CD14-positive monocyte (primary cell): Measurements from ENCODE around the gene SYMPK. TPM values are rescaled to one million over a fixed set of nuclear protein-coding genes. Genes with fewer than 3 reads are reported as not detected.
A peak's percentile ranks its signal among the peaks of the same experiment; 100 is the strongest.

ENCODE experiments used
- DNase-seq, 3 donors: peaks; one replicate each; pipeline ENCODE4 v3.0.0-alpha.2; 2011 to 2022
- H2AFZ ChIP-seq: 2 replicates; pipeline ENCODE4 v1.6.0; 2012; ENCODE audit warnings: mild to moderate bottlenecking, low read depth, low read length, inconsistent platforms; ENCODE audit not compliant: insufficient read depth, poor library complexity, severe bottlenecking
- H3K27ac ChIP-seq, 2 donors: 1 replicate in 1 of 2; 2 replicates in 1 of 2; pipeline ENCODE4 v1.5.1; 2012 to 2013; ENCODE audit warnings: low read length in 2 of 2, control low read depth in 1 of 2, inconsistent platforms in 1 of 2, low read depth in 1 of 2, mild to moderate bottlenecking in 1 of 2
- H3K27me3 ChIP-seq, 2 donors: one replicate each; pipeline versions ENCODE4 v1.6.0 to v1.6.1; 2011 to 2013; ENCODE audit warnings: low read length in 2 of 2; ENCODE audit not compliant: control insufficient read depth in 2 of 2, insufficient read depth in 2 of 2
- H3K36me3 ChIP-seq, 2 donors: replicated peaks in 1 of 2; 1 replicate in 1 of 2; 2 replicates in 1 of 2; pipeline versions ENCODE4 v1.5.1 to v1.6.1; 2012 to 2013; ENCODE audit warnings: low read length in 2 of 2, control low read depth in 1 of 2, inconsistent platforms in 1 of 2, mild to moderate bottlenecking in 1 of 2; ENCODE audit not compliant: insufficient read depth in 2 of 2, control insufficient read depth in 1 of 2
- H3K4me1 ChIP-seq, 2 donors: 1 replicate in 1 of 2; 2 replicates in 1 of 2; pipeline versions ENCODE4 v1.5.1 to v1.6.1; 2012 to 2013; ENCODE audit warnings: low read length in 2 of 2, control low read depth in 1 of 2, inconsistent platforms in 1 of 2, mild to moderate bottlenecking in 1 of 2, moderate library complexity in 1 of 2; ENCODE audit not compliant: insufficient read depth in 2 of 2, control insufficient read depth in 1 of 2
- H3K4me2 ChIP-seq: replicated peaks from 2 replicates; pipeline ENCODE3; 2012; ENCODE audit warnings: low read length, moderate library complexity, mild to moderate bottlenecking; ENCODE audit not compliant: poor library complexity, severe bottlenecking; ENCODE audit errors: extremely low read depth
- H3K4me3 ChIP-seq, 3 experiments: fragments of 200-600 bp in 1 of 3; sonication (generic) in 1 of 3; replicated peaks in 1 of 3; 1 replicate in 2 of 3; 2 replicates in 1 of 3; pipeline ENCODE4 v1.5.1; 2011 to 2013; ENCODE audit warnings: low read length in 3 of 3, mild to moderate bottlenecking in 3 of 3, control low read depth in 2 of 3, low read depth in 2 of 3, inconsistent platforms in 1 of 3, moderate library complexity in 1 of 3
- H3K79me2 ChIP-seq: 2 replicates; pipeline ENCODE4 v1.6.0; 2012; ENCODE audit warnings: mild to moderate bottlenecking, control low read depth, inconsistent platforms, low read length, moderate library complexity; ENCODE audit not compliant: insufficient read depth
- H3K9ac ChIP-seq: 2 replicates; pipeline ENCODE4 v1.6.0; 2017; ENCODE audit warnings: low read length, mild to moderate bottlenecking; ENCODE audit not compliant: insufficient read depth, poor library complexity, severe bottlenecking
- H3K9me3 ChIP-seq, 2 donors: replicated peaks in 1 of 2; 1 replicate in 1 of 2; 2 replicates in 1 of 2; pipeline versions ENCODE4 v1.5.1 to v1.6.1; 2012 to 2013; ENCODE audit warnings: low read length in 2 of 2, control low read depth in 1 of 2; ENCODE audit not compliant: control insufficient read depth in 1 of 2, insufficient read depth in 1 of 2
- H4K20me1 ChIP-seq: 2 replicates; pipeline ENCODE4 v1.6.0; 2012; ENCODE audit warnings: mild to moderate bottlenecking, low read length, control low read depth, moderate library complexity; ENCODE audit not compliant: insufficient read depth
- H3K27ac Mint-ChIP-seq, 7 donors: one replicate each; pipeline ENCODE4 v1.8.0; 2020; ENCODE audit warnings: mild to moderate bottlenecking in 7 of 7, mixed read lengths in 7 of 7, moderate library complexity in 6 of 7, inconsistent platforms in 2 of 7
- H3K27me3 Mint-ChIP-seq, 3 donors: one replicate each; pipeline ENCODE4 v1.8.0; 2021 to 2022; ENCODE audit warnings: low read depth in 3 of 3, mild to moderate bottlenecking in 3 of 3, mixed read lengths in 3 of 3, moderate library complexity in 3 of 3, inconsistent platforms in 1 of 3
- H3K36me3 Mint-ChIP-seq, 2 donors: one replicate each; pipeline ENCODE4 v1.8.0; 2020; ENCODE audit warnings: mixed read lengths in 2 of 2, inconsistent platforms in 1 of 2, mild to moderate bottlenecking in 1 of 2
- H3K4me1 Mint-ChIP-seq: one replicate; pipeline ENCODE4 v1.8.0; 2020; ENCODE audit warnings: mild to moderate bottlenecking, mixed read lengths
- H3K4me3 Mint-ChIP-seq, 2 donors: one replicate each; pipeline ENCODE4 v1.8.0; 2020; ENCODE audit warnings: mild to moderate bottlenecking in 2 of 2, mixed read lengths in 2 of 2, moderate library complexity in 1 of 2
- H3K9me3 Mint-ChIP-seq, 7 donors: one replicate each; pipeline ENCODE4 v1.8.0; 2020 to 2022; ENCODE audit warnings: mixed read lengths in 7 of 7, mild to moderate bottlenecking in 6 of 7, moderate library complexity in 6 of 7, inconsistent platforms in 2 of 7
- CTCF ChIP-seq: fragments of 200-600 bp; IDR thresholded peaks from one replicate; pipeline ENCODE4 v1.8.0; 2022; ENCODE audit warnings: antibody characterized with exemption, mild to moderate bottlenecking
- WGBS: methylation state at CpG from one replicate; pipeline ENCODE4 v1.1.5; 2013; ENCODE audit warnings: missing lambda C conversion rate; ENCODE audit not compliant: insufficient coverage; 5-methylcytosine and 5-hydroxymethylcytosine counted together
- intact Hi-C, 2 donors: fragments of 100-400 bp; cut with micrococcal nuclease; formaldehyde crosslinking; loops; one replicate each; pipeline versions ENCODE4 v1.15.0 to v1.15.1; 2023
- polyA plus RNA-seq, 3 donors: library from polyadenylated mRNA; depleted of rRNA in 1 of 3; unstranded in 2 of 3; stranded (reverse) in 1 of 3; fragments of 300-500 nt in 2 of 3; fragments of >200 nt in 1 of 3; fragmentation: Illumina TruSeq in 2 of 3; gene quantifications; 1 replicate in 2 of 3; 2 replicates in 1 of 3; pipeline ENCODE4 v1.2.3, GENCODE V29; 2012 to 2021

The SYMPK gene
- polyA plus RNA-seq, 3 donors = 5.6 to 96.1 (median 15.7) TPM

- H3K4me1 ChIP-seq = peaks cover 27 to 37% of the 10 kb centered on the region in 2 donors
- intact Hi-C loops = loop anchor here (5.0 to 10.0 kb wide), 4 partner anchors 38 to 990 kb away; partner anchors contain the start of genes AP2S1 (in 1 of the 2), FBXO46 (in 1 of the 2), MEIOSIN (in 1 of the 2) and MYPOP (in 1 of the 2)
- H3K27ac Mint-ChIP-seq = no peak overlapping the region
- H3K36me3 ChIP-seq = peaks cover 2 to 4% of the 10 kb centered on the region in 2 donors
- peak overlapping the region in 1 of 3 experiments; percentile 80 for H3K4me3 ChIP-seq
- H3K4me2 ChIP-seq = no peak overlapping the region
- H3K36me3 Mint-ChIP-seq = peaks cover 12 to 14% of the 10 kb centered on the region in 2 donors
- H3K27me3 Mint-ChIP-seq = peaks cover 37 to 56% (median 50%) of the 10 kb centered on the region in 3 donors
- peaks cover 21 to 38% of the 10 kb centered on the region in 2 donors for H3K27me3 ChIP-seq
- H3K4me3 Mint-ChIP-seq = peak overlapping the region; percentile 43 to 87
- peaks cover 30% of the 10 kb centered on the region for H3K4me1 Mint-ChIP-seq
- TF ChIP-seq CTCF = no peak
- peaks cover 31% of the 10 kb centered on the region for H3K79me2 ChIP-seq
- no peak overlapping the region for H3K27ac ChIP-seq
- DNase-seq = no peak
- peaks cover 0 to 8% of the 10 kb centered on the region in 2 donors for H3K9me3 ChIP-seq
- peaks cover 19% of the 10 kb centered on the region for H4K20me1 ChIP-seq
- peaks cover 0 to 20% (median 10%) of the 10 kb centered on the region in 7 donors for H3K9me3 Mint-ChIP-seq
- H2AFZ ChIP-seq = peak overlapping the region; percentile 24
- WGBS = 51% methylated on average over 12 of the region's 12 CpGs
- no peak overlapping the region for H3K9ac ChIP-seq
These were observed 1.7 kb upstream of the SYMPK start for GRCh38 chr19:45864629-45865082.

- Mint-ChIP-seq H3K9me3 (peaks cover 0 to 20% (median 10%) of the 10 kb centered on the region in 7 donors), H3K27me3 (peaks cover 37 to 55% (median 50%) of the 10 kb centered on the region in 3 donors), H3K27ac (peak within 1 kb of the TSS in 5 of 7 donors; percentile 33 to 97 (median 97)), H3K4me3 (peak within 1 kb of the TSS; percentile 88 to 92), H3K36me3 (peaks cover 18 to 20% of the 10 kb centered on the region in 2 donors), H3K4me1 (peaks cover 30% of the 10 kb centered on the region)
- Histone ChIP-seq H3K36me3 (peaks cover 8 to 11% of the 10 kb centered on the region in 2 donors), H3K79me2 (peaks cover 37% of the 10 kb centered on the region), H3K4me1 (peaks cover 27 to 37% of the 10 kb centered on the region in 2 donors), H4K20me1 (peaks cover 25% of the 10 kb centered on the region), H3K4me3 (peak within 1 kb of the TSS; percentile 6 to 80 (median 42)), H3K9ac (peak within 1 kb of the TSS; percentile 90), H3K27me3 (peaks cover 21 to 38% of the 10 kb centered on the region in 2 donors), H3K27ac (no peak within 1 kb of the TSS), H2AFZ (peak within 1 kb of the TSS; percentile 87), H3K9me3 (peaks cover 0 to 8% of the 10 kb centered on the region in 2 donors), H3K4me2 (peak within 1 kb of the TSS; percentile 78)
- intact Hi-C loops = loop anchor here (1.0 to 10.0 kb wide), 6 partner anchors 22 to 991 kb away; partner anchors contain the start of genes IRF2BP1 (in 2 of the 2), AP2S1 (in 1 of the 2), CCDC61 (in 1 of the 2) and FBXO46 (in 1 of the 2)
- 2% methylated on average over 71 of the region's 71 CpGs for WGBS
- peak; percentile 29 to 68 (median 45) for DNase-seq
- peak; percentile 82 for TF ChIP-seq CTCF
These were observed 1.1 kb upstream of the SYMPK start, which contains the start of gene FOXA3 for GRCh38 chr19:45863840-45864628. Gene FOXA3 (plus strand): TSS chr19:45864326. CDS start chr19:45864457, 131 bp downstream.
